Mammary epithelial cell (primary cell): ENCODE measurements around the gene CNEP1R1.

Source experiments
- CTCF ChIP-seq, 2 donors: IDR thresholded peaks in 1 of 2; conservative IDR thresholded peaks in 1 of 2; 2 replicates each; pipeline ENCODE4 v1.5.1; 2011 to 2012; ENCODE audit warnings: inconsistent platforms in 2 of 2, low read length in 2 of 2, mild to moderate bottlenecking in 2 of 2, control low read depth in 1 of 2, low read depth in 1 of 2; ENCODE audit not compliant: insufficient read depth in 1 of 2; ENCODE audit errors: extremely low read depth in 1 of 2
- EZH2 ChIP-seq: IDR thresholded peaks from 2 replicates; pipeline ENCODE4 v1.6.1; 2012; ENCODE audit warnings: low read length, inconsistent platforms, borderline replicate concordance

GRCh38 chr16:50072730-50073129 lies 47.7 kb downstream of the CNEP1R1 start:
- TF ChIP-seq EZH2 (no peak), CTCF (conservative IDR thresholded peaks at IDR 0.05 in 1 of 2, IDR thresholded peaks at IDR 0.05 in 1 of 2; ENCODE audit: extremely low read depth in 1 of 2, insufficient read depth in 1 of 2, low read depth in 1 of 2, low read length in 2 of 2) (no peak)
